CD4-positive, alpha-beta T cell treated with Interferon gamma for 1 hour (primary cell): ENCODE measurements around the gene TAF5L.
"Not testable (repeated sequence)": the region's sequence is repeated elsewhere in the genome, so short reads cannot be mapped to it uniquely, and the experiment has no call there.

Source experiments
- DNase-seq: peaks from one replicate; pipeline ENCODE4 v3.0.0-alpha.2; 2020

Gene TAF5L

GRCh38 chr1:229641306-229641705 is 15.4 kb upstream of the TAF5L start:
- no peak for DNase-seq

- no peak for DNase-seq
Measured at GRCh38 chr1:229640455-229640854, 14.5 kb upstream of the TAF5L start.

- no peak for DNase-seq
Measured at GRCh38 chr1:229637746-229638145, 11.8 kb upstream of the TAF5L start.

GRCh38 chr1:229636042-229636441 is 10.1 kb upstream of the TAF5L start:
- DNase-seq: no peak

- DNase-seq: no peak
Measured at GRCh38 chr1:229631966-229632365, 6.0 kb upstream of the TAF5L start.

DNA sequence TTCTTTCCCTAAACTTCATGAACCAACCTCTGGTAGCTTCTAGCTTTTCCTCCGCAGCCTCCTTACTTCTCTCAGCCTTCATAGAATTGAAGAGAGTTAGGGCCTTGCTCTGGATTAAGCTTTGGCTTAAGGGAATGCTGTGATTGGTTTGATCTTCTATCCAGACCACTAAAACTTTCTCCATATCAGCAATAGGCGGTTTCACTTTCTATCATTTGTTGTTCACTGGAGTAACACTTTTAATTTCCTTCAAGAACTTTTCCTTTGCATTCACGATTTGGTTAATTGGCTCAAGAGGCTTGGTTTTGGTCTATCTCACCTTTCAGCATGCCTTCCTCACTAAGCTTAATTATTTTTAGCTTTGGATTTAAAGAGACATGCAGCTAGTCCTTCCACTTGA is 5.2 kb upstream of the TAF5L start:
- DNase-seq: no peak

- no peak for DNase-seq
Measured at GRCh38 chr1:229629261-229629660, 3.3 kb upstream of the TAF5L start.

GRCh38 chr1:229627003-229627402 is 1.1 kb upstream of the TAF5L start:
- DNase-seq: no peak

GRCh38 chr1:229625071-229625914 is 629 bp downstream of the TAF5L start:
- DNase-seq: peak; percentile 18

DNA sequence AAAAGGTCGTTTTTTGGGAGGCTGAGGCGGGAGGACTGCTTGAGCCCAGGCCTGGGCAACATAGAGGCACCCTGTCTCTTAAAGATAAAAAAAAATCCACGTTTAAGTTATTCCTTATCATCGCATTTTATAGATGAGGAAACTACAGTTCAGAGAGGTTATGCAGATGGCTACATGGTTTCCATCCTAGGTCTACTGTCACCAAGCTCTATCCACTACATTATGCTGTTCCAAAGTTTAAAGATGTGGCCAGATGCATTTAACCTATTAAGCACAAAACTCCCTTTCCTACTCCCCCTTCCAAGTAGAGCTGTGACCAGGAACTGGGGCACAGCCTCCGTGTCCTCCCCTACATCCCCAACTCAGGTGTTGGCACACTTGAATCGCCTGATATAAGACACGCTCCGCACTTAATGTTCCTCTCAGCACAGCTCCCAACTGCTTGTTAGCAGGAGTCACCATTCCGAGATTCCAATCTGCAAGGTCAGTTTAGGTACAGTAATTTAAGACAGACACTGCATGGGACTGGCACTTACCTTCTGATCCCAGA is 1.3 kb downstream of the TAF5L start:
- DNase-seq: no peak

GRCh38 chr1:229623838-229624237 is 2.1 kb downstream of the TAF5L start:
- DNase-seq: no peak

DNA sequence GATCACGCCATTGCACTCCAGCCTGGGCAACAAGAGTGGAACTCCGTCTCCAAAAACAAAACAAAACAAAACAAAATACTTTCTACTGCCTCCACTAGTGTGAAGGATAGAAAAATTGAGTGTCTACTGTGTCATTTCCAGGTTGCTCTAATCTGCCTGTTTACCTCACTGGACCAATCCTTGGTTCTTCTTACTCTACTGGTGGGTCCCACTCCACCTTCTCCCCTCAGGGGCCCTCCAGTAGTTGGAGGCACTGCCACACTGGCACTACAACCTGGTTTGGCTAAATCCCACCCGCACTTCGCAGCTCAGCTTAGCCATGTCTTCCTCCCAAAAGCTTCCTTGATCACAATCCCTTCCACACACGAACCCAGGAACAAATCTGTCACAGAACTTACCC is 2.7 kb downstream of the TAF5L start:
- no peak for DNase-seq

DNA sequence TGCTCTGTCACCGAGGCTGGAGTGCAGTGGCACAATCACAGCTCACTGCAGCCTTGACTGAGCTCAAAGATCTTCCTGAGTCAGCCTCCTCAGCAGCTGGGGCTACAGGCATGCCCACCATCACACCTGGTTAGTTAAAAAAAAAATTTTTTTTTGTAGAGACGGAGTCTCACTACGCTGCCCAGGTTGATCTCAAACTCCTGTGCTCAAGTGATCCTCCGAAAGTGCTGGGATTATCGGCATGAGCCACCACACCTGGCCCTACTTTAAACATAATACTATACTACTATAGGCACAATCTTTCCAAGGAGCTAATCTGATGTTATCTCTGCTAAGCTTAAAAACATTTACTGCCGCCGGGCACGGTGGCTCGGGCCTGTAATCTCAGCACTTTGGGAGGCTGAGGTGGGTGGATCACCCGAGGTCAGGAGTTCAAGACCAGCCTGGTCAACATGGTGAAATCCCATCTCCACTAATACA is 3.2 kb downstream of the TAF5L start:
- DNase-seq: not testable (repeated sequence)

GRCh38 chr1:229621663-229622062 is 4.3 kb downstream of the TAF5L start:
- DNase-seq: no peak

- no peak for DNase-seq
Measured at GRCh38 chr1:229620876-229621275, 5.0 kb downstream of the TAF5L start.

DNA sequence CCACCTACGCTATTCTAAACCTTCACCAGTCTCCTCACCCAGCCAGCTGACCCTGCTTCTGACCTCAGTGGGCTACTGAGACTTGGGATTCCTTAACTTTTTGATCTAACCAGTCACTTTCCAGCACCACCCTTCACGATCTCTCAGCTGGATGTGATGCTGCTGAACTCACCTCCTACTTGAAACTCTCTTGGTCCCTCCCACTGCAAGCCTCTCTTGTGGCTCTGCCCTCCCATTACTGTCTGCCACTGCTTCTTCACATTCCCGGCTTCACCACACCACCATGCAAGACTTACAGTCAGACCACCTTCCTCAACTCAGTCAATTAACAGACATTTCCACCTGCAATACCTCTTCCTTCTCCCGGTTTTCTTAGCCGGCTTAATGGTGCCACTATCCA is 6.3 kb downstream of the TAF5L start:
- DNase-seq: no peak

DNA sequence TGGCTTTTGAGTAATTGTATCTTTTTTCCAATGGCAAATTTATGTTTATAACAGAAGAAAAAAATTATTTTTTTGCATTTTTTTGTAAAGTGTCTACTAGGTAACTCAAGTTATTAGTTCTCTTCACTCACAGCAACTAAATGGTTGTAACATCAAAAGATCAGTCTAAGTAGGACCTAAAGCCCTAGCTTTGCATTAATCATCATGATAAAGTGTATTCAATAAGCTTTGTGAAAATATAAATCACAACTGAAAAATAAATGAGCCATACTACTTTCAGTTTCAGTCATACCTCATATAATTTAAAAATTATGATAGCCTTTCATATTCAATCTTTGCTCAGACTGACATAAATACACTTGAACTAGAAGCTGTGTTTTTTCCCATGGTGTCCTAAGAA is 6.9 kb downstream of the TAF5L start:
- DNase-seq: no peak

DNA sequence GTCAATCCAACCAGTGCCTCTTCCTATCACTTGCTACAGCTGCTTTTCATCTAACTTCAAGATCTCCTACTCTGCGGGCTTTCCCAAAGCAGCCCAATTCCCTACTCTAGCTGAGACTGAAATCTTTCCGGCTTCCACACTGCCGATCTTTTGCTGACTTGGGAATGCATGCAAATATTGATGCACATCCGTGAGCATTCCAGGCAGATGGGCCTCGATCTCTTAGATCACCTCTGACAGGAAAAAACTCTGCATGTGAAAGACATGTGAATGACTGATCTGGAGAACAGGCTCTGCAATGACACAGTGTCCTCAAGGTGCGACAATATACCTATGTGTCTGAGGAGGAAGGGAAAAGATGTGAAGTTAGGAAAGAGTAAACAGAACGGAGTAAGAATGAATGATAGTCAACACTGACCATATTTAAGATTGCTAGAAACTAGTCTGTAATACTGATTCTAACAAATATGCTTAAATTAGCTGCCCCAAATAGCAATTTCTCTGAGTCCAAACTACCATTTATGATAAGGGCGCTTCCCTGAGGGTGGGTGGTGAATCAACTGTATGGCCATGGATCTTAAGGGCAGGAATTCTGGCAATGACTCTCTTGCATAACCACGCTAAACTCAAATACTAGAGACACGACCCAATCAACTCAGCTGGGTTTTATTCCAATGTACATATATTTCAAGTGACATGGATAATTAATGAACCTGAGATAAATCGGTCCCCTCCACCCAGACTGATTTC is 8.4 kb downstream of the TAF5L start:
- no peak for DNase-seq

GRCh38 chr1:229614701-229615100 is 11.2 kb downstream of the TAF5L start:
- no peak for DNase-seq

GRCh38 chr1:229613938-229614337 is 12.0 kb downstream of the TAF5L start:
- no peak for DNase-seq

- no peak for DNase-seq
Measured at GRCh38 chr1:229608590-229608989, 17.3 kb downstream of the TAF5L start.

DNA sequence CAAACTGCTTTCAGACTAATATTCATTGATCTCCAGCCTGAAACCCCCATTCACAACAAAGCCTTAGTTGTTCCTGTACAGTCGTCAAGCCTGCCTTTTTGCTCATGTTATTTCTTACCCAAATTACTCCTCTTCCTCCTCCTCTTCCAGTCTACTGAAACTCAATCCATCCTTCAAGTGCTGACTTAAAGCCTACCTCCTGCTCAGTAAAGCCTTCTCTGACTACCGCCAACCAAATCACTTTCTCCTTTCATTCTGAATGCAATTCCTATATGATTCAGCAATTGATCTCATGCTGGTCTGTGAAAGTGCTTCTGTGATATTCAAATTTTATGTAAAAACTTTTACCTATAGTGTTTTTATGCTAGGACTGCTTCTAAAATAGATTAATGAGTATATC is 18.6 kb downstream of the TAF5L start:
- no peak for DNase-seq

DNA sequence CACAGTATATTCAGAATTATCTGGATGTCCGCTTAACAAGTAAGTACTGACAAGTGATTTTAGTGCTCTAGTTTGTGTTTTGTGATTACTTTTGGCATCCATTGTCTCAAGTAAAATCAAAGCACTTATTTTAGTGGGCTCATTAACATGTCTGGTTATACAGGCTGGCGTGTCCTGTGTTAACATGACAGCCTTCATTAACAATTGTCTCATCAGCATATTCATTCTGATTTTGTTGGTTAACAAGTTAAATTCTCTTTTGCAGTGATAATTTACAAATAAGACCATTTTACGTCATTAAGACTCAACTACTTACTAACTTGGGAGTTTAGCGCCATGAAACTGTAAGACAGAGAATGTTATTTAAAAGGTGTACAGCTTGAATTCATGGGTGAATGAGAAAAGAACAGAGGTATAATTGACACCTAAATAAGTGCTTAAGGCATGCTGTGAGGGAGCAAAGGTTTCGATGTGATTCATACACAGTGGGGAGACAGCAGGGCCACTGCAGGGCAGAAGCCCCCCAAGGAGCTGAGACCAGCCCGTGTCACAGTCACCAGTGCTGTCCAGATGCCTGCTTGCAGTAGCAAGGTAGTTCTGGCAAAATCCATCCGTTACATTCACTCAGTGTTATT is 22.4 kb downstream of the TAF5L start:
- no peak for DNase-seq
